A673 (cell line): ENCODE data around the gene SCN3A.

Experiments used
- CTCF ChIP-seq: fragments of 300-800, 200-600 bp; sonication (generic); conservative IDR thresholded peaks from 2 replicates; pipeline ENCODE4 v1.5.1; 2017; ENCODE audit warnings: low read depth, mild to moderate bottlenecking, antibody characterized with exemption, low read length, moderate library complexity, mixed read lengths
- EZH2 ChIP-seq: fragments of 200-600 bp; sonication (generic); IDR thresholded peaks from 2 replicates; pipeline ENCODE4 v1.6.1; 2017; ENCODE audit warnings: borderline replicate concordance, low read depth, mild to moderate bottlenecking, mixed read lengths, antibody characterized with exemption, low read length; ENCODE audit not compliant: poor library complexity, severe bottlenecking

- TF ChIP-seq CTCF (no peak), EZH2 (no peak)
These were observed 56.4 kb downstream of the SCN3A start for GRCh38 chr2:165147186-165148045.
